Right ventricle myocardium inferior (tissue), 1 donor: ENCODE measurements around the gene SFXN5. TPM values are rescaled to one million over a fixed set of nuclear protein-coding genes. Genes with fewer than 3 reads are reported as not detected.

ENCODE experiments used
- ATAC-seq: fragments of 200-7000 bp; cut with Tn5 transposase; one replicate; pipeline ENCODE4 v1.9.1; 2020; ENCODE audit warnings: mild to moderate bottlenecking, moderate library complexity
- DNase-seq: peaks from one replicate; pipeline ENCODE4 v3.0.0; 2021; ENCODE audit errors: missing footprints
- intact Hi-C: fragments of 100-400 bp; cut with DNase I; formaldehyde crosslinking; loops from one replicate; pipeline ENCODE4 v1.11.0; 2022
- total RNA-seq: library from RNA; stranded (reverse); fragmentation: NEBNext Ultra II Directional; extraction: Animal tissue kit (Norgen Biotek cat#: 25700); gene quantifications from one replicate; pipeline ENCODE4 v1.2.1, GENCODE V29; 2021
- donor health status: DM: no; HTN: yes; CAD: no; lungs with severe emphysema.

SFXN5 gene
- total RNA-seq, 1 donor from 2014 or later: 9.6 TPM

GRCh38 chr2:72991439-72991725 lies 80.1 kb downstream of the SFXN5 start:
- intact Hi-C loops: loop anchor here (5.0 kb wide), 3 partner anchors 99 to 186 kb away; no protein-coding TSS in a partner anchor
- DNase-seq (no peak), ATAC-seq (no peak)

DNA sequence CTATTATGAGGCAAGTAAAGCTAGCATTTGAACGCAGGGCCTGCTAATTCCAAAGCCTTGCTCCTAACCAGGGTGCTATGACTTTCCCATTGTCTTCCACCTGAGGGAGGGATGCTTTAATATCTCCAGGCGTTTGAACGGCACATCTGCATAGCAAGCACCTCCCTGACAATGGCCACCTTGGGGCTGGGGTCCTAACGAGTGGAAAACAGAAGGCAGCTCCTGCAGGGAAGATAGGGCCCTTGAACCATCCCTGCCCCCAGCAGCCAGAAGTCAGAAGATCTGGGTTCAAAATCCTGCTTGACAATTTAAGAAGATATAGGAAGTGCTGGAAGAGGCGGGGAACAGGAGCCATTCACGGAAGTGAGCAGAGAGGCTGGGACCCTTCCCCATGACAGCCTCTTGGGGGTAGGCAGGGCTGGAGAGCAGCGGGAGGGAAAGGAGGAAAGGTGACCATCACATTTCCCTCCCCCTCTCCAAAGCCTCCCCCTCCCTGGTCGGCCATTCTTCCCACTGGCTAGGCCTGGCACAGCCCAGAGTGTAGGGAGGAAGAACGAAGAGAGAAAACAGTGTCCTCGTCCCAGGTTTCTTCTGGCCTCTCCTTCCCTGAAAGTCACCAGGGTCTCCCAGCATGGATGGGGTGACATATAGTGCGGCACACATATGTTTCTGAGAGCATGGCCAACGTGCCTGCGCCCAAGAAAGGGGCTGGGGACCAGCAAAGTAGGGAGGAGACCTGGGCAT lies 80.6 kb downstream of the SFXN5 start:
- intact Hi-C loops: loop anchor here (5.0 kb wide), 3 partner anchors 99 to 186 kb away; no protein-coding TSS in a partner anchor
- DNase-seq (no peak), ATAC-seq (no peak)

GRCh38 chr2:72989770-72990556 lies 81.5 kb downstream of the SFXN5 start:
- ATAC-seq: peak; percentile 63
- intact Hi-C loops: loop anchor here (5.0 kb wide), 3 partner anchors 98 to 187 kb away; no protein-coding TSS in a partner anchor
- DNase-seq: no peak

DNA sequence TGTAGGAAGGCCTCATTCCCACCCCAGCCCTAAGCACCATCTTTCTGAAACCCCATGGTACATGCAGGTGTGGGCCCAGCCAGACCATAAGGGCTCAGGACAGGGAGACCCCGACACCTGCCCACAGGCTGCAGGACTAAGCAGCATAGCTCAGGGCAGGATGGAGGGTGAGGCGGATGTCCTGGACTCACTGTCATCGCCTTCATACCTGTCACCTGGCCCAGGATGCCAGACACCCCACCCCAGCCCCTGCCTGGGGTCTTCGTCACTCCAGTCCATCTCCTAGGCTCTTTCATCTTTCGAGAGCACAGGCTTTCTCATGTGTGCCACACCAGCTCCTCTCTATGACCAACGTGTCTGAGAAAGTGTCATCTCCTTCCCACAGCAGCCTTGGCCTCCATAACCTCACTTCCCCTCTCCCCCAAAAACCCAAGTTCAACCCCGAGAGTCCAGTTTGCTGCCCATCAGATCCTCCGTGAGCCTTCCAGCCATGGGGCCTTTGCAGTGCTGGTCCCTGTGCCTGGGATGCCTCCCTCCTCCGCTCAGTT lies 82.7 kb downstream of the SFXN5 start:
- no peak for DNase-seq
- no peak for ATAC-seq
- intact Hi-C loops: no loop called here

- DNase-seq (no peak), ATAC-seq (no peak)
- intact Hi-C loops: no loop called here
Observed at GRCh38 chr2:72988041-72988440, 83.5 kb downstream of the SFXN5 start.

DNA sequence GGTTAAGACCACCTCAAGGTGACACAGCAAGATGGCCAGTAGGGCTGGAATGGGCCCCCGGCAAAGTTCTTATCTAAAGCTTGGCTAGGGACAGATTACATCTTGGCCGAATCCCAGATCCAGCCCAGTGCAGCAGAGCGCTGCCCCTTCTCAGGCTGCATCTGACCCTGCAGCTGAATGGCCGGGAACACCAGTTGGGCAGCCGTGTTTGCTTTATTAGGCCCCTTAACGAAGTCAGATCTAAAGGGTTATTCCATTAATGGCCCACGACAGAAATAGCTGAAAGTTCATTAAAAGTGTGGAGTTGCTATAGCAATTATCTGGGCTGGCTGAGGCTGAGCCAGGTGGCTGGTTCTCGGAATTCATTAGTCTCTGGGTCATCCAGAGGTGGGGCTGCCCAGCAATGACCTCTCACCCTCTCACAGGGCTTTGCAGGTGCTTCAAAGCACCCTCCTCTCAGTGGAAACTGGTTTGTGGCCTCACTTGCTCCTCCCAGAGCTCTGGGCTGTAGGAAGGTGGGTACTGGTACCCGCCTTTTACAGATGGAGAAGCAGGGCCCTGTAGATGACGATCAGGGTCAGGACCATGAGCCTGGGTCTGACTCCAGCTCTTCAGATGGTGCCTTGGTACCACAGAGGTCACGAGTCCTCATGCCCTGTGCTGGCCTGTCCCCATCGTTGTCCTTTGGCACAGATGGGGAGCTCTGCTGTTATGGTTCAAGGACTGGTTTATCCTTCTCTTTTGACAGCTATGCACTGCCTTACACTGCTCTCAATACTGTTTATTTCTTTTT lies 85.4 kb downstream of the SFXN5 start:
- intact Hi-C loops: no loop called here
- no peak for DNase-seq

GRCh38 chr2:72985136-72985535 lies 86.4 kb downstream of the SFXN5 start:
- intact Hi-C loops: no loop called here
- no peak for DNase-seq
- no peak for ATAC-seq

More for the DNA sequence above, 85.4 kb downstream of the SFXN5 start:
- ATAC-seq: no peak

DNA sequence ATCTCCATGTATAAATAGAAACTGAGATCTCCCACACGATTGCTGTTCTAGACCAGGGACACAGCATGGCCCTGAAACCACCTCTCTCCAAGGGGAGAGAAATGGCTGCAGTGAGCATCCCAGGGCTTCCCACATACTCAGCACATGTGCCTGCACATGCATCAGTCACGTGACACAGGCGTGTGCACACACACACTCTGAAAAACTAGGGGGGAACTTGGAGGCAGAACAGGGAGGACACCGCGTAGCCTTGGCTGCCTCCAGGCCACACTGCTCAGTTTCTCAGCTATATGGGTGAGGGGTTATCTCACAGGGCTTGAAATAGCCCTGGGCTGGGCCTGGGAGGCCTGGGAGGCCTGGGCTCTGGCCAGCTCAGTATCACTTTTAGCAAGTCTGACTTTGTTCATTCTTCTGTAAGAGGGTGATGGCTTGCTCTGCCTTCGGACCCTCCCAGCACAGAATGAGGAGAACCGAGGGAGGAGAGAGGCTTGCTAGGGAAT lies 87.3 kb downstream of the SFXN5 start:
- DNase-seq (peak; percentile 75), ATAC-seq (peak; percentile 94)
- intact Hi-C loops: loop anchor here (5.0 kb wide), 1 partner anchor 88 kb away; the partner anchor contains the start of gene SFXN5

DNA sequence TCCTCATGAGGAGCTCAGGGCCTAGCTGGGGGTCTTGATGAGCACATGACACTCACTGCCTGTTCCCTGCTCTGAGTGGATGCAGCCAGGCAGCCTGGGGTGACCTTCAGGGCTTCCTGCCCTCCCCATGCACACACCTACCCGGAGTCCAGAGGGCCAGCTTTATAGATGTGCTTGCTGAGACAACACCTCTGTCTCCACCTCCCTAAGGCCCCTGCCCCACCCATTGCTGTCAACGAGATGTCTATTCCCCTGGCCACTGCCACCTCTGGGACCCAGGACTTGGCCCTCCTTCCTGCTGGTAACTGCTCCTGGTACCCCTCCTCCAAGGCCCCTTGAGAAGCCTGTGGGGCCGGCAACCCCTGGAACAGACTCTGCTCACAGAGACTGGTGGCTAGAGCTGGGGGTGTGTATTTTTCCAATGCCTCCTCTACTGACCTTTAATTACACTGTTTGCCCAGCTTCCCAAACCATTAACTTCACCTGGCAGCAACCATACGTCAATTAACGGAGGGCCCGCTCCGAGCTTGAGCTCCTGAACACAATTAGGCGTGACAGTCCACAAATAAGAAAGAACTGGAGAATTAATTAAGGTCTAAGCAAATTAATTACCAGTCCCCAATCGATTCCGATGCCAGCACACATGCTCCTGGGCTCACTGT lies 87.9 kb downstream of the SFXN5 start:
- DNase-seq (no peak), ATAC-seq (peak; percentile 35)
- intact Hi-C loops: loop anchor here (5.0 kb wide), 1 partner anchor 89 kb away; the partner anchor contains the start of gene SFXN5

GRCh38 chr2:72982781-72983499 lies 88.6 kb downstream of the SFXN5 start:
- no peak for DNase-seq
- intact Hi-C loops: loop anchor here (5.0 kb wide), 1 partner anchor 89 kb away; the partner anchor contains the start of gene SFXN5
- ATAC-seq: no peak

GRCh38 chr2:72982219-72982618 lies 89.3 kb downstream of the SFXN5 start:
- intact Hi-C loops: loop anchor here (5.0 kb wide), 1 partner anchor 90 kb away; the partner anchor contains the start of gene SFXN5

GRCh38 chr2:72981536-72981935 lies 90.0 kb downstream of the SFXN5 start:
- no peak for ATAC-seq
- intact Hi-C loops: loop anchor here (5.0 kb wide), 1 partner anchor 91 kb away; the partner anchor contains the start of gene SFXN5
- no peak for DNase-seq

More at GRCh38 chr2:72982219-72982618, 89.3 kb downstream of the SFXN5 start:
- DNase-seq (no peak), ATAC-seq (no peak)

GRCh38 chr2:72980535-72981217 lies 90.8 kb downstream of the SFXN5 start:
- DNase-seq (no peak), ATAC-seq (no peak)
- intact Hi-C loops: loop anchor here (5.0 kb wide), 1 partner anchor 92 kb away; the partner anchor contains the start of gene SFXN5

DNA sequence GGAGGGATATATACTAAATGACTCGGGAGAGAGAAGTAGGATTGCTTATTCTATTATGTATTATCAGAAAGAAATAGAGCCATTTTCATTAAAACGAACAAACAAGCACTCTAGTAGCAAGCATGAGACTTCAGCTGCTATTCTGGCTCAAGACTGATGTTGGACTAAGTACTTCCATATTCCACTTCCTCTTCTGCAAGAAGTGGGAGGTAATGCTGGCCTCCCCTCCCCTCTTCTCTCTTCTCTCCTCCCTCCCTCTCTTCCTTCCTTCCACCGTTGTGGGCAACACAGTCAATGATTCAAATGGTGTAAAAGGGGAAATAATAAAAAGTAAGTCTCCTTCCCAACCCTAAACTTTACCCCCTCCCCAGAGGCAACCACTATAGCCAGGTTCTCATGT lies 91.6 kb downstream of the SFXN5 start:
- no peak for DNase-seq
- intact Hi-C loops: loop anchor here (5.0 kb wide), 1 partner anchor 92 kb away; the partner anchor contains the start of gene SFXN5
- ATAC-seq: no peak

- DNase-seq: no peak
- intact Hi-C loops: no loop called here
Observed at GRCh38 chr2:72975017-72975416, 96.5 kb downstream of the SFXN5 start.

DNA sequence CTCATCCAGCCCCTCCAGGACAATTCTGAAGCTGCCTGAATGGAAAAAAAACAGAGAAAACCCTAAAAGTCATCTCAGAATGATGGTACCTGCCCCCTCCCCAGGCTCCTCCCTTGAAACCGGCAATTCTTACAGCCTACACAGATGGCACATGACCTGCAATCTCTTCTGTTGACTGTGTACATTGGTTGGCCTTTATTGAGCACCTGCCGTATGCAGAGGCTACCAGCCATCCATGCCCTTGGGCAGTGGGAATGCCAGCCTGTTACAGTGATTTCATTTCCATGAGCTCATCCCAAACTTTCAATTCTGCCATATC lies 97.1 kb downstream of the SFXN5 start:
- DNase-seq: no peak

More at GRCh38 chr2:72975017-72975416, 96.5 kb downstream of the SFXN5 start:
- no peak for ATAC-seq

More for the DNA sequence above, 97.1 kb downstream of the SFXN5 start:
- intact Hi-C loops: no loop called here
- no peak for ATAC-seq
